Measurements from ENCODE around the gene IREB2. TPM values are rescaled to one million over a fixed set of nuclear protein-coding genes. Genes with fewer than 3 reads are reported as not detected.

Gene IREB2
- total RNA-seq, 1 experiment from 2014 or later, result 89.5 TPM

- no peak for TF ChIP-seq ZNF532 (CRISPR knock-in tag; IDR thresholded peaks at IDR 0.05; ENCODE audit: borderline replicate concordance)
- TF ChIP-seq FOXP4 (CRISPR knock-in tag; IDR thresholded peaks at IDR 0.05), result no peak
- 0 out of 2 replicates have a peak, but pooled peaks have one; percentile 11 for TF ChIP-seq SMAD3 (CRISPR knock-in tag; IDR thresholded peaks at IDR 0.05; ENCODE audit: borderline replicate concordance)
- TF ChIP-seq SP1 (CRISPR knock-in tag; conservative IDR thresholded peaks at IDR 0.05), result peak; percentile 89
- TF ChIP-seq ERG (CRISPR knock-in tag; IDR thresholded peaks at IDR 0.05), result no peak
- TF ChIP-seq RELA (CRISPR knock-in tag; IDR thresholded peaks at IDR 0.05; ENCODE audit: borderline replicate concordance), result no peak
- TF ChIP-seq ZNF232 (CRISPR knock-in tag; IDR thresholded peaks at IDR 0.05), result peak; percentile 48; the same call in 1 of the 2 replicates
- no peak for TF ChIP-seq ATF6 (CRISPR knock-in tag; IDR thresholded peaks at IDR 0.05)
- TF ChIP-seq USF1 (CRISPR knock-in tag; IDR thresholded peaks at IDR 0.05), result no peak
- TF ChIP-seq CREB1 (CRISPR knock-in tag; IDR thresholded peaks at IDR 0.05), result no peak
- TF ChIP-seq NR2C2 (CRISPR knock-in tag; IDR thresholded peaks at IDR 0.05), result no peak
- TF ChIP-seq E2F4 (CRISPR knock-in tag; IDR thresholded peaks at IDR 0.05; ENCODE audit: borderline replicate concordance, low read depth), result no peak
- TF ChIP-seq CBFB (CRISPR knock-in tag; IDR thresholded peaks at IDR 0.05; ENCODE audit: low read depth), result no peak
- TF ChIP-seq FOXK1 (CRISPR knock-in tag; IDR thresholded peaks at IDR 0.05), result peak; percentile 87; the same call in 1 of the 2 replicates
- TF ChIP-seq TEAD1 (CRISPR knock-in tag; IDR thresholded peaks at IDR 0.05), result 0 out of 2 replicates have a peak, but pooled peaks have one; percentile 28
- no peak for TF ChIP-seq NFE2L1 (CRISPR knock-in tag; IDR thresholded peaks at IDR 0.05)
- no peak for TF ChIP-seq FOXJ3 (CRISPR knock-in tag; IDR thresholded peaks at IDR 0.05; ENCODE audit: borderline replicate concordance)
- no peak for TF ChIP-seq RORB (CRISPR knock-in tag; IDR thresholded peaks at IDR 0.05)
- no peak for TF ChIP-seq ESRRA (CRISPR knock-in tag; IDR thresholded peaks at IDR 0.05; ENCODE audit: borderline replicate concordance)
- no peak for TF ChIP-seq ZNF512 (CRISPR knock-in tag; IDR thresholded peaks at IDR 0.05; ENCODE audit: borderline replicate concordance)
- no peak for TF ChIP-seq STAT6 (CRISPR knock-in tag; conservative IDR thresholded peaks at IDR 0.05; ENCODE audit: low read depth)
- no peak; the same call in 1 of the 2 replicates for TF ChIP-seq JUN (CRISPR knock-in tag; IDR thresholded peaks at IDR 0.05)
These were observed at the start of gene IREB2 (continued) for GRCh38 chr15:78437762-78438618.

Data from WTC11 (cell line).